Transverse colon (tissue), 4 donors: ENCODE measurements around the gene GPRASP2. TPM values are rescaled to one million over a fixed set of nuclear protein-coding genes. Genes with fewer than 3 reads are reported as not detected.
A peak's percentile ranks its signal among the peaks of the same experiment; 100 is the strongest.

Source experiments
- DNase-seq: peaks from one replicate; pipeline ENCODE4 v3.0.0-alpha.2; 2019
- H3K27ac ChIP-seq, 4 donors: fragments of 200-600 bp; sonication (generic); 2 replicates each; pipeline ENCODE4 v1.5.1; 2016 to 2018; ENCODE audit warnings: inconsistent platforms in 4 of 4
- H3K27me3 ChIP-seq: fragments of 200-600 bp; sonication (generic); 2 replicates; pipeline ENCODE4 v1.5.1; 2017; ENCODE audit warnings: inconsistent platforms
- H3K36me3 ChIP-seq, 4 donors: fragments of 200-600 bp; sonication (generic); 2 replicates each; pipeline ENCODE4 v1.5.1; 2017 to 2019; ENCODE audit warnings: inconsistent platforms in 4 of 4
- H3K4me1 ChIP-seq, 4 donors: fragments of 200-600 bp; sonication (generic); 2 replicates each; pipeline ENCODE4 v1.5.1; 2017 to 2020; ENCODE audit warnings: inconsistent platforms in 4 of 4
- H3K4me3 ChIP-seq, 4 donors: fragments of 200-600 bp; sonication (generic); 1 replicate in 1 of 4; 2 replicates in 3 of 4; pipeline versions ENCODE4 v1.5.1 to v1.6.1; 2017 to 2019; ENCODE audit warnings: inconsistent platforms in 4 of 4
- H3K9me3 ChIP-seq, 2 donors: fragments of 200-600 bp; sonication (generic); 2 replicates each; pipeline ENCODE4 v1.5.1; 2017 to 2019; ENCODE audit warnings: inconsistent platforms in 2 of 2
- CTCF ChIP-seq, 5 experiments: fragments of 200-600 bp in 3 of 5; fragments of 450-650 bp in 2 of 5; sonication (generic) in 3 of 5; IDR thresholded peaks; 1 replicate in 2 of 5; 2 replicates in 3 of 5; pipeline ENCODE4 v1.5.1; 2016 to 2017; ENCODE audit warnings: antibody characterized with exemption in 5 of 5, inconsistent platforms in 3 of 5, mild to moderate bottlenecking in 2 of 5, moderate library complexity in 1 of 5
- EP300 ChIP-seq: sonication (generic); formaldehyde crosslinking; IDR thresholded peaks from one replicate; pipeline ENCODE4 v1.6.1; 2017; ENCODE audit warnings: antibody characterized with exemption, low read depth
- POLR2A ChIP-seq: fragments of 450-650 bp; IDR thresholded peaks from one replicate; pipeline ENCODE4 v1.6.1; 2016; ENCODE audit warnings: antibody characterized with exemption, mild to moderate bottlenecking, moderate library complexity
- POLR2AphosphoS5 ChIP-seq, 3 donors: sonication (generic); formaldehyde crosslinking; IDR thresholded peaks; one replicate each; pipeline ENCODE4 v1.6.1; 2016; ENCODE audit warnings: antibody characterized with exemption in 3 of 3
- whole genome bisulfite sequencing, 2 donors: methylation state at CpG; one replicate each; pipeline ENCODE4 v1.1.5; 2018; ENCODE audit warnings: low coverage in 1 of 2; 5-methylcytosine and 5-hydroxymethylcytosine counted together
- in situ Hi-C, 4 donors: fragments of 200-750 bp; cut with MboI; loops; one replicate each; pipeline versions ENCODE4 v1.15.0 to v1.15.1; 2017; ENCODE audit warnings: low sequenced_read_pairs in 3 of 4, low pct_ligation_motif_present in 1 of 4, low pct_unique_long_range_greater_than_20kb in 1 of 4
- intact Hi-C: fragments of 100-400 bp; cut with DNase I; formaldehyde crosslinking; loops from one replicate; pipeline ENCODE4 v1.15.1; 2023; ENCODE audit warnings: low total_unique reads
- small RNA-seq, 4 donors: library from RNA; depleted of rRNA; stranded (forward); fragments of <200 nt; gene quantifications; one replicate each; pipeline ENCODE3, GENCODE V24; 2016
- total RNA-seq, 4 donors: library from RNA; depleted of rRNA; stranded (reverse); fragments of >200 nt; gene quantifications; one replicate each; pipeline ENCODE4 v1.1.0, GENCODE V29; 2016

Gene GPRASP2
- total RNA-seq, 4 donors from 2014 or later = 1.2 to 4.6 (median 2.7) TPM

DNA sequence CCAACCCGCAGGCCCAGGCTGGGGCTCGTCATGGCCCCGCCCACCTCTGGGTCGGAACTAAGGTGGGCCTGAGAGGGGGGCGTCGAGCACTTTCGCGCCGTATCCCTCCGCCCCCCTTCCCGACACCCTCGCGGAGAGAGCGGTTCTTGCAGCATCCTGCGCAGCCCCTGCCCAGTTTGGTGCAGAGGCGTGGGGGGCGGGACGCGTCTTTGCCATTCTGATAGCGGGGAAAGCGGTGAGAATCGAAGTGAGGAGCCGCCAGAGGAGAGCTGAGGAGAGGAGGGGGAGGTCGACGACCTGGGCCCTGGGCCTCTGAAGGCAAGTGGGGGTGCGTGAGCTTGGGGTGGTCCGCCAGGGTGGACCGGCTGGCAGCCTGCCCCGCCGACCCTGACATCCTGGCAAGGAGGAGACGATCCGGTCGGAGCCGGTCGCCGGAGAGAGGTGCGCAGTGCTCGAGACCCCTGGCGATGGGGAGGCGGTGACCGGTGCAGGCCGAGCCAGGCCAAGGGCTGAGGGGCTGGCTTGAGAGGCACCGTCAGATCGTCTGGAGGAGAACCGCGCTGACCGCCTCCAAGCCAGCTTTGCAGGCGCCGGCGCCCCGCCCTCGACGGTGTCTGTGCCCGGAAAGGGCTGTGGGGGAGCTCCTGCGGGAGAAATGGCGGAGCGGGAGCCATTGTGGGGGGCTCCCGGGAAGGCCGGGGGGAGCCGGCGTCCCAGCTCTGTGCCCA is 33.8 kb downstream of the GPRASP2 start:
- intact Hi-C loops = no loop called here
- peak; percentile 35 for DNase-seq
- Histone ChIP-seq H3K4me3 (peak overlapping the region; percentile 35 to 59 (median 42)), H3K27ac (peak overlapping the region in 1 of 4 donors; percentile 6), H3K4me1 (no peaks in the 10 kb centered on the region), H3K36me3 (no peaks in the 10 kb centered on the region), H3K27me3 (no peaks in the 10 kb centered on the region), H3K9me3 (no peaks in the 10 kb centered on the region)
- no peak for TF ChIP-seq CTCF (IDR thresholded peaks at IDR 0.05)
- TF ChIP-seq POLR2A = no peak
- TF ChIP-seq EP300 = no peak
- no peak for TF ChIP-seq POLR2AphosphoS5 (IDR thresholded peaks at IDR 0.05)
- in situ Hi-C loops = no loop called here
- 48% methylated on average over 40 of the region's 61 CpGs; no CpG with 5 or more reads in 1 of the 2 donors for WGBS, 2 donors

DNA sequence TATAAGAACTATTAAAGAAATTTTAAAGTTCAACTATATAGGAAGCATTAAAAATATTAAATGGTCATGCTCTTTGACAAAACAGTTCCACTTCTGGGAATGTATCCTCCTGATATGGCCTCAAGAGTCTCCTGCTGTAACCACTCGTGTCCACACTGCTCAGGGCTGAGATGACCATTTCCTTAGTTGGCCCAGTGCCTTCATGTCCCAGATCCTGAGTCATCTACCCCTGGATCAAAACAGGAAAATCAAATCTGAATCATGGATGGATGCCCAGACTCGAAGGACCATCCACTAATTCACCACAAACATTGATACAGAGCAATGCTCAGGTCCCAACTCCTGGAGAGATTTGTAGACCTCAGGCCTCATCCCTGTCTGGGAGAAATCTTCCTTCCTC is 53.0 kb downstream of the GPRASP2 start:
- H3K27me3 ChIP-seq = no peaks in the 10 kb centered on the region
- H3K4me3 ChIP-seq = no peak overlapping the region
- H3K9me3 ChIP-seq = no peaks in the 10 kb centered on the region
- peaks cover 0 to 9% (median 0%) of the 10 kb centered on the region in 4 donors for H3K4me1 ChIP-seq
- intact Hi-C loops = no loop called here
- WGBS, 2 donors = 33% methylated on average over 2 of the region's 2 CpGs; no CpG with 5 or more reads in 1 of the 2 donors
- peak overlapping the region in 3 of 4 donors; percentile 43 to 60 (median 52) for H3K27ac ChIP-seq
- TF ChIP-seq POLR2AphosphoS5 (IDR thresholded peaks at IDR 0.05) = no peak
- no peak for TF ChIP-seq EP300
- TF ChIP-seq CTCF (IDR thresholded peaks at IDR 0.05) = no peak
- no peak for TF ChIP-seq POLR2A
- DNase-seq = no peak
- H3K36me3 ChIP-seq = no peaks in the 10 kb centered on the region
- in situ Hi-C loops = no loop called here

DNA sequence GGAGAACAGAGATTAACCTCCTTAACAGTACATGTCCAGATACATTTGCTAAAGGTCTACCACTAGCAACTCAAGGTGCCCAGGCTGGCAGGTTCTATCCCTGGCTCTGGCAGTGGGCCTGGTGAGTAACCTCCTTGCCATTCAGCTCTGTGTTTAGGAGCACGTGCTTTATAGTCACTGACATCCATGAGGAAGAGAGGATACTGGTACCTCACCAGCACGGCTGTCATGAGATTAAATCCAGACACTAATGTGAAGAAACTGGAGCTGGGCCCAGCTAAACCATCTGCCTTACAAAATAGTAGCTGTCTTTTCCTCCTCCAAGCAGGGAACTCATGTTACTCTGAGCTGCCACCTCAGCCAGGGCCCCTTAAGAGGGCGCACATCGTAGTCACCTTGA is 53.6 kb downstream of the GPRASP2 start:
- 55% methylated on average over 4 of the region's 4 CpGs; no CpG with 5 or more reads in 1 of the 2 donors for WGBS, 2 donors
- peaks cover 0 to 10% (median 0%) of the 10 kb centered on the region in 4 donors for H3K4me1 ChIP-seq
- in situ Hi-C loops = no loop called here
- H3K9me3 ChIP-seq = no peaks in the 10 kb centered on the region
- H3K36me3 ChIP-seq = no peaks in the 10 kb centered on the region
- no peaks in the 10 kb centered on the region for H3K27me3 ChIP-seq
- DNase-seq = peak; percentile 24
- TF ChIP-seq POLR2AphosphoS5 (IDR thresholded peaks at IDR 0.05) (peak; percentile 17 to 43 (median 37)), EP300 (no peak)
- H3K4me3 ChIP-seq = no peak overlapping the region
- intact Hi-C loops = no loop called here
- peak overlapping the region in 3 of 4 donors; percentile 43 to 60 (median 52) for H3K27ac ChIP-seq

- TF ChIP-seq CTCF (IDR thresholded peaks at IDR 0.05) (no peak), EP300 (no peak), POLR2A (no peak), POLR2AphosphoS5 (IDR thresholded peaks at IDR 0.05) (no peak)
- WGBS, 2 donors = 60 to 80% methylated on average over 1 of the region's 1 CpG
- Histone ChIP-seq H3K9me3 (no peaks in the 10 kb centered on the region), H3K4me1 (peaks cover 0 to 10% (median 0%) of the 10 kb centered on the region in 4 donors), H3K36me3 (no peaks in the 10 kb centered on the region), H3K27ac (no peak overlapping the region), H3K27me3 (no peaks in the 10 kb centered on the region), H3K4me3 (no peak overlapping the region)
- DNase-seq = no peak
- in situ Hi-C loops (no loop called here), intact Hi-C loops (no loop called here)
Observed at GRCh38 chrX:102767287-102767686, 55.0 kb downstream of the GPRASP2 start.

Small RNAs within 50 kb of the gene (small RNA-seq; reads per million reads assigned to genes)
- gene RNU6-589P = 0 reads per million in 4 donors

Other genes starting within 250 kb of the GPRASP2 start
- not detected for gene TCP11X2, start 240.6 kb upstream of the GPRASP2 start, total RNA-seq
- not detected for gene TMSB15A, start 195.7 kb upstream of the GPRASP2 start, total RNA-seq
- gene ARMCX5, start 112.9 kb upstream of the GPRASP2 start, total RNA-seq = 10 to 100 TPM in 3 of 4 donors, 1 to 10 TPM in 1; 4.2 to 18.6 (median 12.4) TPM
- gene GPRASP1, start 61.0 kb upstream of the GPRASP2 start, total RNA-seq = 1 to 10 TPM; 1.2 to 8.6 (median 6.5) TPM
- gene GPRASP3, start 8.3 kb downstream of the GPRASP2 start, total RNA-seq = 1 to 10 TPM in 2 of 4 donors, not detected in 2; 1.5 to 4.0 TPM
- gene RAB40AL, start 224.8 kb downstream of the GPRASP2 start, total RNA-seq = 1 to 10 TPM in 2 of 4 donors, not detected in 2; 1.7 to 2.2 TPM